ENCODE data around the gene PTPRE. TPM values are rescaled to one million over a fixed set of nuclear protein-coding genes. Genes with fewer than 3 reads are reported as not detected.

The PTPRE gene
- total RNA-seq, 2 donors from 2014 or later, result 11.3 to 23.5 TPM

GRCh38 chr10:127923646-127924045, 16.7 kb downstream of the PTPRE start:
- DNase-seq (ENCODE audit: low spot score), result no peak
- no peak for TF ChIP-seq CTCF (IDR thresholded peaks at IDR 0.05)
- no peaks in the 10 kb centered on the region for H3K36me3 ChIP-seq
- no peaks in the 10 kb centered on the region for H3K27me3 ChIP-seq
- no peak overlapping the region for H3K4me3 ChIP-seq
- H3K27ac ChIP-seq, result peak overlapping the region; percentile 81 to 89
- H3K4me1 ChIP-seq, result peaks cover 0 to 66% of the 10 kb centered on the region in 2 donors
- H3K9me3 ChIP-seq, result no peaks in the 10 kb centered on the region

- Histone ChIP-seq H3K36me3 (no peaks in the 10 kb centered on the region), H3K27me3 (no peaks in the 10 kb centered on the region), H3K4me1 (peaks cover 0 to 47% of the 10 kb centered on the region in 2 donors), H3K4me3 (no peak overlapping the region), H3K27ac (peak overlapping the region; percentile 44 to 49), H3K9me3 (no peaks in the 10 kb centered on the region)
- TF ChIP-seq CTCF (IDR thresholded peaks at IDR 0.05), result no peak
- DNase-seq (ENCODE audit: low spot score), result no peak
Observed at GRCh38 chr10:127925471-127926207, 18.7 kb downstream of the PTPRE start.

GRCh38 chr10:127926455-127926854, 19.6 kb downstream of the PTPRE start:
- Histone ChIP-seq H3K27ac (no peak overlapping the region), H3K9me3 (no peaks in the 10 kb centered on the region), H3K4me1 (peaks cover 0 to 38% of the 10 kb centered on the region in 2 donors), H3K36me3 (no peaks in the 10 kb centered on the region), H3K4me3 (no peak overlapping the region), H3K27me3 (no peaks in the 10 kb centered on the region)
- DNase-seq (ENCODE audit: low spot score), result no peak
- TF ChIP-seq CTCF (IDR thresholded peaks at IDR 0.05), result no peak

GRCh38 chr10:127928021-127928806, 21.3 kb downstream of the PTPRE start:
- TF ChIP-seq CTCF (IDR thresholded peaks at IDR 0.05), result no peak
- peaks cover 0 to 21% of the 10 kb centered on the region in 2 donors for H3K4me1 ChIP-seq
- no peak overlapping the region for H3K4me3 ChIP-seq
- H3K27me3 ChIP-seq, result no peaks in the 10 kb centered on the region
- peaks cover 4% of the 10 kb centered on the region for H3K36me3 ChIP-seq
- no peak for DNase-seq (ENCODE audit: low spot score)
- no peaks in the 10 kb centered on the region for H3K9me3 ChIP-seq
- H3K27ac ChIP-seq, result peak overlapping the region in 1 of 2 donors; percentile 31

- H3K4me1 ChIP-seq, result peaks cover 0 to 6% of the 10 kb centered on the region in 2 donors
- no peaks in the 10 kb centered on the region for H3K9me3 ChIP-seq
- H3K36me3 ChIP-seq, result peaks cover 11% of the 10 kb centered on the region
- no peak overlapping the region for H3K4me3 ChIP-seq
- H3K27ac ChIP-seq, result no peak overlapping the region
- no peak for TF ChIP-seq CTCF (IDR thresholded peaks at IDR 0.05)
- no peaks in the 10 kb centered on the region for H3K27me3 ChIP-seq
- no peak for DNase-seq (ENCODE audit: low spot score)
Observed at GRCh38 chr10:127932521-127933270, 25.8 kb downstream of the PTPRE start.

Data from right atrium auricular region (tissue), 2 donors.